Myocyte (in vitro differentiated cells): ENCODE data around the gene NAT8L. TPM values are rescaled to one million over a fixed set of nuclear protein-coding genes. Genes with fewer than 3 reads are reported as not detected.

ENCODE experiments used
- DNase-seq: peaks from one replicate; pipeline ENCODE4 v3.0.0-alpha.2; 2012; ENCODE audit warnings: low read depth
- total RNA-seq: library from RNA; depleted of rRNA; stranded (reverse); fragments of >200 nt; gene quantifications from 2 replicates; pipeline ENCODE4 v1.2.3, GENCODE V29; 2014

Gene NAT8L
- total RNA-seq, 1 donor from 2014 or later = 8.2 TPM

GRCh38 chr4:2063557-2064275 is 4.6 kb downstream of the NAT8L start:
- no peak for DNase-seq

- DNase-seq = no peak
These were observed 5.3 kb downstream of the NAT8L start for GRCh38 chr4:2064276-2064991.

GRCh38 chr4:2065106-2065930 is 6.2 kb downstream of the NAT8L start:
- DNase-seq = no peak

- no peak for DNase-seq
These were observed 7.0 kb downstream of the NAT8L start for GRCh38 chr4:2066011-2066551.

- DNase-seq = no peak
These were observed 7.7 kb downstream of the NAT8L start for GRCh38 chr4:2066571-2067445.

GRCh38 chr4:2067446-2068197 is 8.5 kb downstream of the NAT8L start:
- no peak for DNase-seq

- no peak for DNase-seq
These were observed 9.0 kb downstream of the NAT8L start for GRCh38 chr4:2068198-2068470.

- no peak for DNase-seq
These were observed 9.4 kb downstream of the NAT8L start for GRCh38 chr4:2068566-2068965.

- no peak for DNase-seq
These were observed 10.2 kb downstream of the NAT8L start for GRCh38 chr4:2069161-2069971.

- DNase-seq = no peak
These were observed 10.9 kb downstream of the NAT8L start for GRCh38 chr4:2069986-2070385.

GRCh38 chr4:2070421-2071251 is 11.5 kb downstream of the NAT8L start:
- DNase-seq = peak; percentile 44

GRCh38 chr4:2071252-2071911 is 12.3 kb downstream of the NAT8L start:
- peak; percentile 83 for DNase-seq

- no peak for DNase-seq
These were observed 13.1 kb downstream of the NAT8L start for GRCh38 chr4:2071912-2072867.

- DNase-seq = no peak
These were observed 14.1 kb downstream of the NAT8L start for GRCh38 chr4:2072971-2073807.

- no peak for DNase-seq
These were observed 14.8 kb downstream of the NAT8L start for GRCh38 chr4:2073808-2074481.
